ENCODE data around the gene MMP23B.

DNA sequence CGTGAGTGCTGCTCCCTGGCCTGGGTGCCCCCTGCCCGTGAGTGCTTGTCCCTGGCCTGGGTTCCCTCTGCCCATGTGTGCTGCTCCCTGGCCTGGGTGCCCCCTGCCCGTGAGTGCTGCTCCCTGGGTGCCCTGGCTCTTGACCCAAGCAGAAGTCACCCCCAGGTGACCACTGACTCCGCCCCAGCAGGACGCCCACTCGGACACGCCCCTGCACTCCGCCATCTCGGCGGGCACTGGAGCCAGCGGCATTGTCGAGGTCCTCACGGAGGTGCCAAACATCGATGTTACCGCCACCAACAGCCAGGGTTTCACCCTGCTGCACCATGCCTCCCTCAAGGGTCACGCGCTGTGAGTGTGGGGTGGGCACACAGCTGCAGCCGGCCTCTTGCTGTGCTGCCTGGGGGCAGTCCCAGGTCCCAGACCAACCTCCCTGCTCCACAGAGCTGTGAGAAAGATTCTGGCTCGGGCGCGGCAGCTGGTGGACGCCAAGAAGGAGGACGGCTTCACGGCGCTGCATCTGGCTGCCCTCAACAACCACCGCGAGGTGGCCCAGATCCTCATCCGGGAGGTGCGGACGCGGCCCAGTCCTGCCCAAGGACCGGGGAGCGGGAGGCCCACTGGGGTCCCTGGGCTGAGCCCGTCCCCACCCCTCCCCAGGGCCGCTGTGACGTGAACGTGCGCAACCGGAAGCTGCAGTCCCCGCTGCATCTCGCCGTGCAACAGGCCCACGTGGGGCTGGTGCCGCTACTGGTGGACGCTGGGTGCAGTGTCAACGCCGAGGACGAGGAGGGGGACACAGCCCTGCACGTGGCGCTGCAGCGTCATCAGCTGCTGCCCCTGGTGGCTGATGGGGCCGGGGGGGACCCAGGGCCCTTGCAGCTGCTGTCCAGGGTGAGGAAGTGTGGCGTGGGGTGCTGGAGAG, 3.9 kb upstream of the MMP23B start:
- TF ChIP-seq CTCF (IDR thresholded peaks at IDR 0.05) (no peak), POLR2A (IDR thresholded peaks at IDR 0.05) (no peak)

Data from right lobe of liver (tissue), 4 donors.